BJ (cell line): ENCODE measurements around the gene NMNAT3. TPM values are rescaled to one million over a fixed set of nuclear protein-coding genes. Genes with fewer than 3 reads are reported as not detected.

ENCODE experiments used
- CTCF ChIA-PET: fragments of 350-600 bp; formaldehyde crosslinking; extraction: SDS; loops from one replicate; lab custom pipeline; 2021; ENCODE audit warnings: antibody characterized with exemption, inconsistent platforms; lab: Yijun Ruan, JAX
- POLR2A ChIA-PET: fragments of 300-600 bp; sonication (Branson Sonifier 250); formaldehyde crosslinking; extraction: SDS; loops from one replicate; lab custom pipeline; 2021; ENCODE audit warnings: antibody characterized with exemption; lab: Charles Lee
- DNase-seq: peaks from one replicate; pipeline ENCODE4 v3.0.0-alpha.2; 2011; ENCODE audit warnings: low read depth
- H3K27me3 ChIP-seq: 2 replicates; pipeline ENCODE4 v1.6.0; 2011; ENCODE audit warnings: low read length; ENCODE audit not compliant: control insufficient read depth, insufficient read depth
- H3K36me3 ChIP-seq: 2 replicates; pipeline ENCODE4 v1.5.1; 2011; ENCODE audit warnings: low read length; ENCODE audit not compliant: control insufficient read depth, insufficient read depth
- H3K4me3 ChIP-seq: 2 replicates; pipeline ENCODE4 v1.5.1; 2011; ENCODE audit warnings: low read depth, mild to moderate bottlenecking, control low read depth, low read length
- CTCF ChIP-seq: IDR thresholded peaks from 2 replicates; pipeline ENCODE4 v1.5.1; 2011; ENCODE audit warnings: low read depth, mild to moderate bottlenecking, control low read depth, inconsistent platforms, low read length, moderate library complexity; ENCODE audit not compliant: insufficient read depth
- polyA plus RNA-seq: library from polyadenylated mRNA; depleted of rRNA; stranded (reverse); fragments of >200 nt; gene quantifications from 2 replicates; pipeline ENCODE4 v1.2.3, GENCODE V29; 2011

Gene NMNAT3
- polyA plus RNA-seq, 1 experiment: 0.61 TPM

DNA sequence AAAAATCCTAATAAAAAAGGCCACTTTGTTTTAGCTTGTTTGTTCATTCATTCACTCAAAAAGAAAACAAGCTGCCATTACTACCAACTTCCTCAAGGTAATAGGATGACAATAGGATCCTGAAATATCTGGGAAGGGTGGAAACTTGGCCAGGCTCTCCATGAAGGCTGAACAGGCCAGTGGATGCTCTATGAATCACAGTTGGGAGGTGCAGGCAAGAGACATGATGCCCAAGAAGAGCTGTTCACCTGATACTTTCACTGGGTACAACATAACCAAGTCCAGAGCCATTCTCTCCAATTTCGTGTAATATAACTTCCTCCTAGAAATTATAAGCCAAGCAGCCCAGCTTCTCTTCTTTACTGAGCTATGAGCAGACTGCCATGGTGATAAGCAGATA, 37.3 kb downstream of the NMNAT3 start:
- no peaks in the 10 kb centered on the region for H3K27me3 ChIP-seq
- ChIA-PET POLR2A (no interaction called here), CTCF (interaction anchor here (0.6 kb wide), 1 partner anchor 24 kb away, joined by 3 read pairs; no protein-coding TSS in a partner anchor)
- no peak overlapping the region for H3K4me3 ChIP-seq
- no peak for DNase-seq
- TF ChIP-seq CTCF: no peak
- H3K36me3 ChIP-seq: no peaks in the 10 kb centered on the region

DNA sequence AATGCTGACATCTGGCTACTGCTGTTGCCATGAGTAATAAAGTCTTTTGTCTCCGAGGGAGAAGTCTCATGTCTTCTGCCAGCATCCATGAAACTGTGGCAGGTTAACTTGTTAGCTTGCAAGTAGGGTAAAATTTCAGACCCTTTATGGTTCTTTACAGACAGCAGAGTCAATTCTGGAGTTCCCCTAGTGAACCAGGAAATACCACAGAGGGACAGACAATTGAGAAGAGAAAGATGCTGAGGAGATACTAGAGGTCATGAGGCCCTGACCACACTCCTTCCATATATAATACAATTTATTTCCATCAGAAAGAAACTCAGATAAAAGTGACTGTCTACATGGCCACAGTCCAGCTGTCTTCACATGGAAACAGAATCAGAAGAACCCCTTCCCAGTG, 38.1 kb downstream of the NMNAT3 start:
- DNase-seq: no peak
- H3K27me3 ChIP-seq: no peaks in the 10 kb centered on the region
- H3K36me3 ChIP-seq: no peaks in the 10 kb centered on the region
- POLR2A ChIA-PET: no interaction called here
- CTCF ChIA-PET: no interaction called here
- H3K4me3 ChIP-seq: no peak overlapping the region
- no peak for TF ChIP-seq CTCF

GRCh38 chr3:139638518-139638917, 39.3 kb downstream of the NMNAT3 start:
- Histone ChIP-seq H3K27me3 (no peaks in the 10 kb centered on the region), H3K36me3 (no peaks in the 10 kb centered on the region), H3K4me3 (no peak overlapping the region)
- CTCF ChIA-PET: no interaction called here
- POLR2A ChIA-PET: no interaction called here
- no peak for DNase-seq
- TF ChIP-seq CTCF: no peak

DNA sequence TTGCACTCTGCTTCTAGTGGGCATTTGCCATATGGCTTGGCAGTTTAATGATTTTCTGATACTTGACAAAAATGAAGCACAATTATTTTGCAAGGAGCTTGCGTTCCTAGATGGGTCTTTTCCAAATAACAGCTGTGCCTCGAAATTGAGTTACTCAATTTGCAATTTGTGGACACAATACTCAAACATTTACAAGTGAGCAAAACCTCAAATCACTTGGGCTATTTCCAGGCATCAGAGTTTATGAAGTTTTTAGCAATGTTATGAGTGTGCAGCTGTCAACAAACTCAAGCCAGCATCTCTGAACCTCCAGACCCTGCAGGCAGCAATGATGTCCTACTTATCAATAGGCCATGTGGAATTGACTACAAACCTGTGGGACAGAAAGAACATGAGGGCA, 41.3 kb downstream of the NMNAT3 start:
- Histone ChIP-seq H3K27me3 (no peaks in the 10 kb centered on the region), H3K36me3 (no peaks in the 10 kb centered on the region), H3K4me3 (no peak overlapping the region)
- POLR2A ChIA-PET: no interaction called here
- no peak for TF ChIP-seq CTCF
- CTCF ChIA-PET: no interaction called here
- DNase-seq: no peak

GRCh38 chr3:139634111-139634635, 43.6 kb downstream of the NMNAT3 start:
- no peak for TF ChIP-seq CTCF
- no peak for DNase-seq
- ChIA-PET POLR2A (no interaction called here), CTCF (no interaction called here)
- no peak overlapping the region for H3K4me3 ChIP-seq
- H3K27me3 ChIP-seq: no peaks in the 10 kb centered on the region
- no peaks in the 10 kb centered on the region for H3K36me3 ChIP-seq
